Measurements from ENCODE around the gene BBS7.

GRCh38 chr4:121913667-121914066, 43.4 kb upstream of the BBS7 start:
- TF ChIP-seq POLR2A (IDR thresholded peaks at IDR 0.05; ENCODE audit: low read depth, low read length), result no peak
- no peak for TF ChIP-seq POLR2AphosphoS5 (IDR thresholded peaks at IDR 0.05; ENCODE audit: low read depth, low read length)
